ENCODE results near the gene GSDMA.

DNA sequence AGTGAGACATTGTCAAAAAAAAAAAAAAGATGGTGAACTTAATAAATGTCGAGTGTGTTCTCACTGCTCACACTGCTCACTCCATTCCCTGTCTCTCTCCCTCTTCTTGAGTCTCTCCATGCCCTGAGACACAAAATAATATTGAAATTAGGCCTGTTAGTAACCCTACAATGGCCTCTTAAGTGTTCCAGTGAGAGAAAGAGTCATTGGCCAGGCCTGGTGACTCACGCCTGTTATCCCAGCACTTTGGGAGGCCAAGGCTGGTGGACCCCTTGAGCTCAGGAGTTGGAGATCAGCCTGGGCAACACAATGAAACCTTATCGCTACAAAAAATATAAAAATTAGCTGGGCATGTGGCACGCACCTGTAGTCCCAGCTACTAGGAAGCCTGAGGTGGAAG, 36.3 kb downstream of the GSDMA start:
- TF ChIP-seq CTCF (IDR thresholded peaks at IDR 0.05) (no peak), POLR2A (IDR thresholded peaks at IDR 0.05) (no peak)

All from ovary (tissue), 3 donors.